LoVo (cell line): ENCODE results near the gene ENTREP3.
A peak's percentile ranks its signal among the peaks of the same experiment; 100 is the strongest.
"Not testable (repeated sequence)": the region's sequence is repeated elsewhere in the genome, so short reads cannot be mapped to it uniquely, and the experiment has no call there.

Experiments
- DNase-seq: peaks from one replicate; pipeline ENCODE4 v3.0.0-alpha.2; 2016; ENCODE audit warnings: low spot score

The ENTREP3 gene, protein sequence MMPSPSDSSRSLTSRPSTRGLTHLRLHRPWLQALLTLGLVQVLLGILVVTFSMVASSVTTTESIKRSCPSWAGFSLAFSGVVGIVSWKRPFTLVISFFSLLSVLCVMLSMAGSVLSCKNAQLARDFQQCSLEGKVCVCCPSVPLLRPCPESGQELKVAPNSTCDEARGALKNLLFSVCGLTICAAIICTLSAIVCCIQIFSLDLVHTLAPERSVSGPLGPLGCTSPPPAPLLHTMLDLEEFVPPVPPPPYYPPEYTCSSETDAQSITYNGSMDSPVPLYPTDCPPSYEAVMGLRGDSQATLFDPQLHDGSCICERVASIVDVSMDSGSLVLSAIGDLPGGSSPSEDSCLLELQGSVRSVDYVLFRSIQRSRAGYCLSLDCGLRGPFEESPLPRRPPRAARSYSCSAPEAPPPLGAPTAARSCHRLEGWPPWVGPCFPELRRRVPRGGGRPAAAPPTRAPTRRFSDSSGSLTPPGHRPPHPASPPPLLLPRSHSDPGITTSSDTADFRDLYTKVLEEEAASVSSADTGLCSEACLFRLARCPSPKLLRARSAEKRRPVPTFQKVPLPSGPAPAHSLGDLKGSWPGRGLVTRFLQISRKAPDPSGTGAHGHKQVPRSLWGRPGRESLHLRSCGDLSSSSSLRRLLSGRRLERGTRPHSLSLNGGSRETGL

DNA sequence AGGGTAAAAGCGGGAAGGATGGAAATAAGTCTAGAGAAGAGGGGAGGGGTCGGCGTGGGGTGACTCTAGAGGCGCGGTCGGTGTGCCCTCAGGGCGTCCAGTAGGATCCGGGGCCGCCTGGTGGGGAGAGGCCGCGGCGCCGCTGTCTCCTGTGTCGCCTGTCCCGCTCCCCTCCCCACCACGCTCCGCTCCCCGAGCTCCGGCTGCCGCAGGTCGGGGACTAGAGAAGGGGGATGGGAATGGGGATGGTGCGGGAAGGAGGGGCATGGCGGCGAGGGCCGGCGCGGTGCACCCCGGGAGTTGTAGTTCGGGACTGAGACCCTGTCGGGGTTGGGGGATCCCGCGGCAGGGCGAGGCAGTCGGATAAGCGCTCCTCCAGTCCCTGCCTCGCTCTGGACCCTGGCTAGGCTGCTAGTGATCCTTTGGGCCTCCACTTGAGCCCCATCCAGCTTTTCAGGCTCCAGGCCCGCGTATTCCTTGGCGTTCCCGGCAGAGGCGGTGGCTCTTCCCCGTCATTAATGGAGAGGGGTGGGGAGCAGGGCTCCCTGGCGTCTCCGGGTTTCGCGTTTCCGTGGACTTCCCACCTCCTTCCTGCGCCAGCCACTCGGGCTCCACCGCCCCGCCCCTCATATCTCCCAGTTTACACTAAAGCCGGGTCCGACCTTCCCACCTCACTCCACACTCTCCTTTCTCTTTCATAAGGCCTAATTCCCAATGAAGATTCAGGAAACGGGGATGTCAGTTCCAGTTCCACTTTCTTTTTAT is at the start of gene ENTREP3:
ENTREP3 (minus strand) TSS at position 241 of the 765 bp plus-strand sequence. CDS start 606 bp downstream, outside the sequence.
- peak; percentile 77 for DNase-seq

DNA sequence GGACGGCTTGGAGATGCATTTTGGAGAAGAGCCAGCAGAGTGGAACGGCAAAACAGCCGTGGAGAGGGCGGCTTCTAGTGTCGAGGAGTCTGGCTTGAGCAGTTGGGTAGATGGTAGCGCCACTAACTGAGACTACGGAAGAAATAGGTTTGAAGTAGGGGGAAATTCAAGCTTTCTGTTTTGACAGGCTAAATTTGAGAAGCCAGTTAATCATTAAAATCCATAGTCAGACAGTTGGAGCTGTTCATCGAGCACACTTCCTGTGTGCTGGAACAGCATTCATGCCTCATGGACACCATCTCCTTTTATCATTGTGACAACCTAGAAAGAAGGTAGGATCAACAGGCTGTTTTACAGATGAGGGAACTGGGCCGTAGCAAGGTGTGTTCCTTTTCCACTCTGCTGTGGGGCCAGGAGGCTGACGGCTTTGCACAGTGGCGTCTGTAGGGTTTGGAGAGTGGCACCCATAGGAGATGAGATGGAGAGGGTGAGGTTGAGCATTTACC is 49.3 kb upstream of the ENTREP3 start:
- no peak for DNase-seq

DNA sequence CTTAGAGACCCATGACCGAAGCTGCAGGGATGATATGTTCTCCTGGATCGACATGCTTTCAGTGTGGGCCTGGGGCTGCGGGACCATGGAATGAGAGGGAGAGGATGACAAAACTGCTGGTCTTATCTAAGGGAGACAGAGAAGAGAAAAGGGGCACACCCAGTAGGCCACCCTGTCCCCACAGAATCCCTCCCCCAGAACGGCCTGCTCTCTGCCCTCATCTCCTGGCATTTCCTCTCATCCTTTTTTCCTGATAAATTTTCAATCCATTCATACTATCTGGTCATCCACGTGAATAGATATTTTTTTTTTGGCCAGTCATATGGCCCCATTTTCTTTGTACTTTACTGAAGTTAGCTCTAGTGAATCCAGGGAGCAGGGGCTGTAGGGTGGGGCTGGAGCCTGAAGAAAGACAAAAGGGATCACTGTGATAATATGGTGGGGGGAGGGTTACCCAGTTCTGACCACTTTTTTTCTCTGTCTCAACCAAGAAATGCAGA is 46.1 kb upstream of the ENTREP3 start, which contains the start of gene PKLR:
PKLR (minus strand) TSS at position 97 of the 500 bp plus-strand sequence; CDS start at position 54, 43 bp downstream.
- no peak for DNase-seq

DNA sequence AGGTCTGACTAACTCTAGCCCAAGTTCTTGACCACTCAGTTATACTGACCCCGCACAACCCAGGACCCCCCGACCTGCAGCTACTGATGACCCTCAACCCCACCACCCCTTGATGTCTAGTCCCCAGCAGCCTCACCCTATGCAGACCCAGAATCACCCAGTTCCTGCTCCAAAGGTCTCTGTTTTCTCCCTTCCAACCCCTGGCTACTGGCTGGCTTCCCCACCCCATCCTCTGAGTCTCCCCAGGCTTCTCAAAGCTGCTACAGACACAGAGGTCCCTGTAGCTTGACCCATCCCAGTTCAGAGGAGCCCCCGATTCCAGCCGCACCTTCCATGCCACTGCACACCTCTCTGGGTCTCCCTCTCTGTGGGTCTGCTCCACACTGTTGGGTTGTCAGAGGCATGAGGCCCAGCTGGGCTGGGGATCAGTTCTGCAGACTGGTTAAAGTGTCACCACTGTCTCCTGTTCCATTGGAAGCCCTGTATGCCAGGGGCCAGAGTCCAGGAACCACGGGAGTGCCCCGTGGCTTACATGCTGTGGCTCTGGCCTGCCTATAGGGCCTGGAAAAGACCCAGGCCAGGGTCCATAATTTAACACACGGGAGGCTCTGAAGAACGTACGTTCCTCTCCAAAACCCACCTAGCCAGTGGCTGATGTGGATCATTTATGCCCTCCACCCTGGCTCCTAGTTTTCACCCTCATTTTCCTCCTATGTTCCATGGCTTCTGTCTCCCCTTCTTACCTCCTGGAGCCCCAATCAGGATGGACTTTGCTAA is 45.5 kb upstream of the ENTREP3 start:
- no peak for DNase-seq

DNA sequence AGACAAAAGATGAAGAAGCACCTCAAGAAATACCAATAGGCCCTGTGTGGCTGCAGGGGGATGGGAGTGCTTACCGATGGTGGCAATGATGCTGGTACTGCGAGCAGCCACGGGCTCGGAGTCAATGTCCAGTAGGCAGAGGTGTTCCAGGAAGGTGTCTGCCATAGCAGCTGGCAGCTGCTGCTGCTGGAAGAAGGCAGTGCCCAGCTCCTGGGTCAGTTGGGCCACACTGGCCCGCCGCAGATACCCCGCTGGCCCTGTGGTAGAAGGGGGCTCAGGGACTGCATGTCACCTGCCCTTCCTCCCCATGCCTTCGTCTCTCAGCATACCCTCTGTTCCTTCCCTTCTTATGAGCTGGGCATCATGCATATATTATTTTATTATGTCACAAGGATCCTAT is 44.7 kb upstream of the ENTREP3 start:
- no peak for DNase-seq

DNA sequence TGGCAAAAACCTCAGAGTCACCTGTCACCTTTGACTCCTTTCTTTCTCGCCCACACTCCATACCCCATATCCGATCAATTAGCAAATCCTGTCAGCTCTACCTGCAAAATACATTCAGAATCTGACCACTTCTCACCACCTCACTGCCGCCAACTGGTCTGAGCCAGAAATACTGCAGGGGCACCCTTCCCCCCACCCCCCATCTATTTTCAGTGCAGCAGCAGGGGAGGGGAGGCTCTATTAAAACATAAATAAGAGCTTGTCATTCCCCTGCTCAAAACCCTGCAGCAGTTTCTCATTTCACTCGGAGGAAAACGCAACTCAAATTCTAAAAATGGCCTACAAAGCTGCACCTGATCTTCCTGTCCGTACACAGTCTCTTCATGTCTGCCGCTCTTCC is 42.1 kb upstream of the ENTREP3 start:
- DNase-seq = no peak

DNA sequence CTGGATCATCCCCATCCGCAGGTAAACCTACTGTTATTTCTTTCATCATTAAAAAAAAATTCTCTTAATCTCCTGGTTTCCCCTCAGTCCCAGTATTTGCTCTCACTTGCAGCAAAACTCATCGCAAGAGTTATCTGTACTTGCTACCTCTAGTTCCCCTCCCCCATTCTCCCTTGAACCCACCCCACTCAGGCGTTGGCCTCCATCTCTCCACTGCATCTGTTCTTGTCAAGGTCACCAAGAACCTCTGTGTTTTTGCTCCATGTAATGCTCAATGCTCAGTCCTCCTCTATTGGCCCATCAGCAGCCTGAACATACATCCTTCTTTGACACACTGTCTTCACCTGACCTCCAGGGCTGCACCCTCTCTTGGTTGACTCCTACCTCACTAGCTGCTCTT is 41.4 kb upstream of the ENTREP3 start:
- DNase-seq = no peak

DNA sequence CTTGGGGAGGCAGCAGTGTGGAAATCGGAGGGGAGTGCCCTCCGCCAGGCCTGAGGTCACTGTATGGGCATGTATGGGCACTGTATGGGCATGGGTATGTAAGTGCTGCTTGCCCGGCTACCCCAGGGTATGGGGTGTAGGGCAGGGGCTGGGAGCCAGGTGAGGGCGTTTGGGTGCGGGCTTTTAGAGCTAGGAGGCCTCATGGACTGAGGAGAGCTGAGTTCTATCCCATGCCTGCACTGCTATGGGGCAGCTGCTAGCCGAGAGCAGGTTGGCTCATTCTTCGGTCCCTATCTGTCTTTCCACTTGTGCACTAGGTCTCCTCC is 40.6 kb upstream of the ENTREP3 start:
- no peak for DNase-seq

DNA sequence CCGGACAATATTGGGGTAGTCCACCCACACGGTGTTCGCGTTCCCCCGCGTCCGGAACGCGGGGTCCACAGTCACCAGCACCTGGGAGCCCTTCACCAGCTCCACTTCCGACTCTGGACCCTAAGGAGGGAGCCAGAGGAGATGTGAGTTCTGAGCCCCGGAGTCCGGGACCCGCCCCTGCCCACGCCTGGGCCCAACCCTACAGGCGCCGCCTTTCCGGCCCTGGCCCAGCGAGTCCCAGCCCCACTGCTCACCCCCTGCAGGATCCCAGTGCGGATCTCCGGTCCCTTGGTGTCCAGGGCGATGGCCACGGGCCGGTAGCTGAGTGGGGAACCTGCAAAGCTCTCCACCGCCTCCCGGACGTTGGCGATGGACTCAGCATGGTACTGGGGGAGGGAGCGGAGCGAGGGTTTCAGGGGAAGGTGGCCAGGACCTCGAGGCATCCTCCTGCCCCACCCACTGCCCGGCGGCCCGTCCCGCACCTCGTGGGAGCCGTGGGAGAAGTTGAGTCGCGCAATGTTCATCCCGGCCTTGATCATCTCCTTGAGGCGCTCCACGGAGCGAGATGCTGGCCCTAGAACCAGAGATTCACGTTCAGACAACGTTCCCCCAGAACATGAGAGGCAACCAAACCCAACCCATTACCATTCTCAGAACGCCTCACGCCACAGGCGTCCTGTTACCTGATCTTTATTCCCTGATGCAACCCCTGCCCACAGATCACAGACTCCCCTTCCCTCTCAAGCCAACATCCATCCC is 40.1 kb upstream of the ENTREP3 start:
- DNase-seq = no peak

DNA sequence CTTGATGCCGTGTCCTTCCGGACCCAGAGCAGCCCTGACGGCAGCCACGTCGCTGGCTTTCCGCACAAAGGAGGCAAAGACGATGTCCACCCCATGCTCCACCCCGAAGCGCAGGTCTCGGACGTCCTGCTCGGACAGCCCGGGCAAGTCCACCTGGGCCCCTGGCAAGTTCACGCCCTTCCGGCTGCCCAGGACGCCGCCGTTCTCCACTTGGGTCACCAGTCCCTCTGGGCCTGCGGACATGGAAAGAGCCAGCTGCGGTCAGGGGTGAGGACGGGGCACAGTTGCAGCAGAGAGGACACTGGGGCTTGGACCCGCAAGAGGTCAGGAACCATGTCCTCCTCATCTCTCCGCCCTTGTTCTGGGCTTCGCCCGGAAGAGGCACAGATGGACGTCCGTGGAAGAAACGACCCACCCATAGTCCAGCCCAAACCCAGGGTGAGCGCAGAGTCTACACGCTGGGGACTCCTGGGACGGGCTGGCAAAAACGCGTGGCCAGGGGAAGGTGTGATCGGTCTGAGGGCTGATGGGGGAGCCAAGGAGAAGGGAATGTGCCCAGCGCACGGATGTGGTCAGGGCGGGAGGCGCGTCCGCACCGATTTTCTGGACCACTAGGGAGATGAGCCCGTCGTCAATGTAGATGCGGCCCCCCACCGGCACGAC is 39.4 kb upstream of the ENTREP3 start:
- no peak for DNase-seq

DNA sequence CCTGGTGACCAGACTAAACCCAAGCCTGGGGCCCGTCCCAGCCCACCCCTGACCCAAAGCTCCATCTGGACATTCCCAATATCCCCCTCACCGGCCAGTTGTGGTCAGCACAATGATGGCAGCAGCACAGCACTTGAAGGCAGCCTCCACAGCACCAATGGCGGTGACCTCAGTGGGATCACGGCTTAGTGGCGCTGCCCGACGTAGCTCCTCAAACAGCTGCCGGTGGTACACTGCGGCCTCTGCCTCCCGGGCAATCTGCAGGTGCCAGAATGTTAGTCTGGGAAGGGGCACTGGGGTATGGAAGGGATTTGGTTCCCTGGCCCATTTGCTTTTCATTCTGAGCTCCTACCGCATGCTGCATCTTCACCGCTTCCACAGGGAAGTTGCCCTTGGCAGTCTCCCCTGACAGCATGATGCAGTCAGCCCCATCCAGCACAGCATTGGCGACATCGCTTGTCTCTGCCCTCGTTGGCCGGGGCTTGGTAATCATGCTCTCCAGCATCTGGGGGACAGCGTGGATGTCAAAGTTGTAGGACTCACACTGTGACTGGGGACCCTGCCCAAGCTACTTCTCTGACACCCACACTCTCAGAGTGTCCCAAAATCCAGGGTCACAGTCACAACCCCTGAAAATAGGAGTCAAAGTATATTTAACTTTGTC is 37.9 kb upstream of the ENTREP3 start:
- no peak for DNase-seq

DNA sequence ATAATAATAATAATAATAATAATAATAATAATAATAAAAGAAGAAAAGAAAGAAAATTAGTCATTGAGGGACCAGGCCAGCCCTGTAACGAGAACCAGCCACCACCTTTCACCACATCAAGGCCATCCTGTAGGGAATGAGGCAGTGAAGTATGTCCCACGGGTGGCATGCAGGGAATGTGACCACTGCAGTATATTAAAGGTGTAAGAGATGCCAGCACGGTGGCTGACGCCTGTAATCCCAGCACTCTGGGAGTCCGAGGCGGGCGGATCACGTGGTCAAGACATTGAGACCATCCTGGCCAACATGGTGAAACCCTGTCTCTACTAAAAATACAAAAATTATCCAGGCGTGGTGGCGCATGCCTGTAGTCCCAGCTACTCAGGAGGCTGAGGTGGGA is 35.7 kb upstream of the ENTREP3 start:
- DNase-seq = not testable (repeated sequence)

DNA sequence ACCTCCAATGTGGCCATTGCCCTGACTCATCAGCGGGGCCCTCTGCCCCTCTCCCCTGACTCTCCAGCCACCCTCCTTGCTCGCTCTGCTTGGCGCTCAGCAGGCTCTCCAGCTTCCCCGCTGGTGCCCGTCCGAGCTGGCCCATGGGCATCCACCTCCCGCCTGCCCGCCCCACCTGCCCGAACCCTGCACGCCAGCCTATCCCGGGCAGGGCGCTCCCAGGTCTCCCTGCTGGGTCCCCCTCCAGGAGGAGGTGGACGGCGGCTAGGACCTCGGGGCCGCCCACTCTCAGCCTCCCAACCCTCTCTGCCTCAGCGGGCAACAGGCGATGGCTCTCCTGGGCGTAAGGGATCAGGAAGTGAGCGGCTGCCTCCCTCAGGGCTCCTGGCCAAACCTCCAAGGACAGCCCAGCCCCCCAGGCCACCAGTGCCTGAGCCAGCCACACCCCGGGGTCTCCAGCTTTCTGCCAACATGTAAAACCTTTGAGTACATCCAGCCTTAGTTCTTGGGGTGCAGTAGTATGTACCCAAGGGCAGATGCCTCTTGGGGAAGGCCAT is 32.8 kb upstream of the ENTREP3 start:
- DNase-seq = no peak

DNA sequence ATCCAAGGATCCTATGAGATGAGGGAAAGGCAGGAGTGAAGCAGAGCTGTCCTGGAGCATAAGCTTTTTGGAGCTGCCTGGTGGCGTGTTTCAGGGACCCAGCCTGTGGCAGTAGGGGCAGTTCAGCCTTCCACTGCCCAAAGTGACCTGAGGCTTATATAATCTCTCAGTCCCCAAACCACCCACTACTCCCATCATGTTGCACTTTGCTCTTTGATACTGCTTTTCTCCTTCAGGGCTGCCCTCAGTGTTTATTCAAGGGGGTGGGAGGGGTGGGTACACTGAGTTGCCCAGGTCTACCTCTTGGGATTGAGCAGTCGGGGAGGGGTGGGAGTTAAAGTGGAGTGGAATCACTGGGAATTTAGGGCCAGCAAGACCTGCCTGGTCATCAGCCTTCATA is 31.3 kb upstream of the ENTREP3 start:
- DNase-seq = no peak

DNA sequence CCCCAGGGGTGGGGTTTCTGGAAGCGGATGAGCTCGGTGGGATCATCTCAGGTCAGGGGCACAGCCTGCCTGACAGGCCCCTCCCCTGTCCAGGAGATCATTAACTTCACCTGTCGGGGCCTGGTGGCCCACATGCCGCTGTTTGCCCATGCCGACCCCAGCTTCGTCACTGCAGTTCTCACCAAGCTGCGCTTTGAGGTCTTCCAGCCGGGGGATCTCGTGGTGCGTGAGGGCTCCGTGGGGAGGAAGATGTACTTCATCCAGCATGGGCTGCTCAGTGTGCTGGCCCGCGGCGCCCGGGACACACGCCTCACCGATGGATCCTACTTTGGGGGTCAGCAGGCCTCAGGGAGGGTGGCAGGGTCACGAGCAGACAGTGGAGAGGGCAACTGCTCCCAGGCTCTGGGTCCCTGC is 30.4 kb upstream of the ENTREP3 start:
- DNase-seq = no peak

DNA sequence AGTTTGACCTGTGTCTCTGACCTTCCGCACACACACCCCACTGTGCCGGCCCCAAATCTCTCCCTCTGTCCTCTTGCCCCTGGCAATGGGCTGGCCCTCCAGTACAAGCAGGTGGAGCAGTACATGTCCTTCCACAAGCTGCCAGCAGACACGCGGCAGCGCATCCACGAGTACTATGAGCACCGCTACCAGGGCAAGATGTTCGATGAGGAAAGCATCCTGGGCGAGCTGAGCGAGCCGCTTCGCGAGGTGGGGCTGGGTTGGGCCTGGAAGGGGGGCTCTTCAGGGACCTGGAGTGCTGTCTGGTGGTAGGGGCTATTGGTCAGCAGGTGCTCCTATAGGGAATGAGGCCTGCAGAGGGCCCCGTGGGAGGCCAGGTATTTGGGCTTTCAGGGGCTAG is 29.8 kb upstream of the ENTREP3 start:
- DNase-seq = no peak

DNA sequence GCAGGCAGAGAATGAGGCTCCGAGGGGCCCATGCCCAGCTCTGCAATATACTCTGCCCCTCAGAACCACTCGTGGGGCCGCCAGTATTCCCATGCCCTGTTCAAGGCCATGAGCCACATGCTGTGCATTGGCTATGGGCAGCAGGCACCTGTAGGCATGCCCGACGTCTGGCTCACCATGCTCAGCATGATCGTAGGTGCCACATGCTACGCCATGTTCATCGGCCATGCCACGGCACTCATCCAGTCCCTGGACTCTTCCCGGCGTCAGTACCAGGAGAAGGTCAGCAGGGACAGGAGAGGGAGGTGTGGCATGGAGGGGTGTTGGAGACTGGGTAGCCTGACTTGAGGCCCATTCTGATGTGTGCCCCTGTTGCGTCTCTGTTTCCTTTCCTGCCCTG is 29.2 kb upstream of the ENTREP3 start:
- DNase-seq = no peak

DNA sequence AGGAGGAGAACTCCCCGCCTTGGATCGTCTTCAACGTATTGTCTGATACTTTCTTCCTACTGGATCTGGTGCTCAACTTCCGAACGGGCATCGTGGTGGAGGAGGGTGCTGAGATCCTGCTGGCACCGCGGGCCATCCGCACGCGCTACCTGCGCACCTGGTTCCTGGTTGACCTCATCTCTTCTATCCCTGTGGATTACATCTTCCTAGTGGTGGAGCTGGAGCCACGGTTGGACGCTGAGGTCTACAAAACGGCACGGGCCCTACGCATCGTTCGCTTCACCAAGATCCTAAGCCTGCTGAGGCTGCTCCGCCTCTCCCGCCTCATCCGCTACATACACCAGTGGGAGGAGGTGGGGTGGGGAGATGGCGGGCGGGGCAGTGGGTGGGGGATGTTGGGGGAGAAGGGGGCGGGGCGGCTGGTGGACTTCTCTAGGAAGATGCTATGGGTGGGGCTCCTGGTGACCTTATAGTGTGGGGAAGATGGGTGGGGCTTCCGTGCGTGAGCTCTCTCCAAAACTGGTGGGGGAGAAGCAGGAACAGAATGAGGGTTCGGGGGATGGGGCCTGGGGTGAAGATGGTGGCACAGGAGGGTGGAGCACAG is 27.3 kb upstream of the ENTREP3 start:
- no peak for DNase-seq

DNA sequence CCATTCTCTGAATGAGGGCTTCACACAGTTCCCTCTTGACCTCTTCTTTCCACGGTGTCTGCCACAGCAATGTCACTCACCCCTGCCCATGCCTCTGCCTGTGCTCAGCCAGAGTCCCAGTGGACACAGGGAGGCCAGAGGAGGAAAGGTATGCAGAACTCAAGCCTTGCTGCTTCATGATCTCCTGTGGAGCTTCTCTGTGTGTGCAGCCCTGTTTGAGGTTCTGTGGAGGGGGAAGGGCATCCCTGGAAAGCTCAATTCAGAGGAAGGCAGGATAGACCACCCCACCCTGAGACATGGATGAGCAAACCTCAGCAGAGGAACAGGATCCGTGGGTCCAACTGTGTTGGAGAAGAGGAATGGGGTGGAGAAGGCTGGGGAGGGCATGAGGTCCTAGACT is 24.0 kb upstream of the ENTREP3 start:
- DNase-seq = no peak
